Type B pancreatic cell (in vitro differentiated cells): ENCODE data around the gene GMEB2. TPM values are rescaled to one million over a fixed set of nuclear protein-coding genes. Genes with fewer than 3 reads are reported as not detected.
"Not testable (repeated sequence)": the region's sequence is repeated elsewhere in the genome, so short reads cannot be mapped to it uniquely, and the experiment has no call there.

Source experiments
- DNase-seq: peaks from one replicate; pipeline ENCODE4 v3.0.0; 2021; ENCODE audit warnings: mixed read lengths; ENCODE audit not compliant: unreplicated experiment; ENCODE audit errors: extremely low spot score
- H3K27ac Mint-ChIP-seq: 2 replicates; pipeline ENCODE4 v1.8.0; 2021; ENCODE audit warnings: mild to moderate bottlenecking, mixed read lengths
- H3K27me3 Mint-ChIP-seq: 2 replicates; pipeline ENCODE4 v1.8.0; 2021; ENCODE audit warnings: mixed read lengths
- H3K36me3 Mint-ChIP-seq: 2 replicates; pipeline ENCODE4 v1.8.0; 2021; ENCODE audit warnings: mixed read lengths
- H3K4me1 Mint-ChIP-seq: one replicate; pipeline ENCODE4 v1.8.0; 2021; ENCODE audit warnings: mixed read lengths; ENCODE audit not compliant: unreplicated experiment
- H3K4me3 Mint-ChIP-seq: 2 replicates; pipeline ENCODE4 v1.8.0; 2021; ENCODE audit warnings: mild to moderate bottlenecking, mixed read lengths
- H3K9me3 Mint-ChIP-seq: 2 replicates; pipeline ENCODE4 v1.8.0; 2021; ENCODE audit warnings: mixed read lengths
- long read RNA-seq: library from polyadenylated mRNA; unstranded; transcript quantifications from one replicate; pipeline ENCODE4 v2.0.0, GENCODE V29; 2020
- total RNA-seq: library from RNA; stranded (reverse); gene quantifications from 2 replicates; pipeline ENCODE4 v1.2.1, GENCODE V29; 2021; ENCODE audit warnings: low replicate concordance
- TF ChIP-seq, protein P1 (sequence below): fragments of 200-600 bp; sonication (generic); conservative IDR thresholded peaks from 2 replicates; pipeline ENCODE4 v1.5.0; 2021; ENCODE audit warnings: antibody characterized with exemption, mild to moderate bottlenecking

The GMEB2 gene, protein sequence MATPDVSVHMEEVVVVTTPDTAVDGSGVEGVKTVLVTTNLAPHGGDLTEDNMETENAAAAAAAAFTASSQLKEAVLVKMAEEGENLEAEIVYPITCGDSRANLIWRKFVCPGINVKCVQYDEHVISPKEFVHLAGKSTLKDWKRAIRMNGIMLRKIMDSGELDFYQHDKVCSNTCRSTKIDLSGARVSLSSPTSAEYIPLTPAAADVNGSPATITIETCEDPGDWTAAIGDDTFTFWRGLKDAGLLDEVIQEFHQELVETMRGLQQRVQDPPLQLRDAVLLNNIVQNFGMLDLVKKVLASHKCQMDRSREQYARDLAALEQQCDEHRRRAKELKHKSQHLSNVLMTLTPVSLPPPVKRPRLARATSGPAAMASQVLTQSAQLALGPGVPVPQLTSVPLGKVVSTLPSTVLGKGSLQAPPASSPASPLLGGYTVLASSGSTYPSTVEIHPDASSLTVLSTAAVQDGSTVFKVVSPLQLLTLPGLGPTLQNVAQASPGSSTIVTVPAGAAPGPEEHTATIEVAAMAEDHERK
- 11.9 and 13.9 TPM in 2 replicates for total RNA-seq
- long read RNA-seq, partial matches to known transcripts: 0 of 1 reads
- long read RNA-seq, other reads (novel, unspliced or antisense): 1 of 1 reads

GRCh38 chr20:63626424-63627128 is at the start of gene GMEB2:
Gene GMEB2, minus strand, starts transcription at chr20:63627101. Its CDS starts 7,704 bp downstream, at chr20:63619397.
- no peaks in the 10 kb centered on the region for H3K9me3 Mint-ChIP-seq
- peaks cover 25% of the 10 kb centered on the region for H3K4me1 Mint-ChIP-seq
- TF ChIP-seq, protein P1, sequence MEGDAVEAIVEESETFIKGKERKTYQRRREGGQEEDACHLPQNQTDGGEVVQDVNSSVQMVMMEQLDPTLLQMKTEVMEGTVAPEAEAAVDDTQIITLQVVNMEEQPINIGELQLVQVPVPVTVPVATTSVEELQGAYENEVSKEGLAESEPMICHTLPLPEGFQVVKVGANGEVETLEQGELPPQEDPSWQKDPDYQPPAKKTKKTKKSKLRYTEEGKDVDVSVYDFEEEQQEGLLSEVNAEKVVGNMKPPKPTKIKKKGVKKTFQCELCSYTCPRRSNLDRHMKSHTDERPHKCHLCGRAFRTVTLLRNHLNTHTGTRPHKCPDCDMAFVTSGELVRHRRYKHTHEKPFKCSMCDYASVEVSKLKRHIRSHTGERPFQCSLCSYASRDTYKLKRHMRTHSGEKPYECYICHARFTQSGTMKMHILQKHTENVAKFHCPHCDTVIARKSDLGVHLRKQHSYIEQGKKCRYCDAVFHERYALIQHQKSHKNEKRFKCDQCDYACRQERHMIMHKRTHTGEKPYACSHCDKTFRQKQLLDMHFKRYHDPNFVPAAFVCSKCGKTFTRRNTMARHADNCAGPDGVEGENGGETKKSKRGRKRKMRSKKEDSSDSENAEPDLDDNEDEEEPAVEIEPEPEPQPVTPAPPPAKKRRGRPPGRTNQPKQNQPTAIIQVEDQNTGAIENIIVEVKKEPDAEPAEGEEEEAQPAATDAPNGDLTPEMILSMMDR: no peak
- DNase-seq: no peak
- peak within 1 kb of the TSS; percentile 90 for H3K27ac Mint-ChIP-seq
- H3K4me3 Mint-ChIP-seq: peak within 1 kb of the TSS; percentile 86
- no peaks in the 10 kb centered on the region for H3K27me3 Mint-ChIP-seq
- H3K36me3 Mint-ChIP-seq: peaks cover 9% of the 10 kb centered on the region

DNA sequence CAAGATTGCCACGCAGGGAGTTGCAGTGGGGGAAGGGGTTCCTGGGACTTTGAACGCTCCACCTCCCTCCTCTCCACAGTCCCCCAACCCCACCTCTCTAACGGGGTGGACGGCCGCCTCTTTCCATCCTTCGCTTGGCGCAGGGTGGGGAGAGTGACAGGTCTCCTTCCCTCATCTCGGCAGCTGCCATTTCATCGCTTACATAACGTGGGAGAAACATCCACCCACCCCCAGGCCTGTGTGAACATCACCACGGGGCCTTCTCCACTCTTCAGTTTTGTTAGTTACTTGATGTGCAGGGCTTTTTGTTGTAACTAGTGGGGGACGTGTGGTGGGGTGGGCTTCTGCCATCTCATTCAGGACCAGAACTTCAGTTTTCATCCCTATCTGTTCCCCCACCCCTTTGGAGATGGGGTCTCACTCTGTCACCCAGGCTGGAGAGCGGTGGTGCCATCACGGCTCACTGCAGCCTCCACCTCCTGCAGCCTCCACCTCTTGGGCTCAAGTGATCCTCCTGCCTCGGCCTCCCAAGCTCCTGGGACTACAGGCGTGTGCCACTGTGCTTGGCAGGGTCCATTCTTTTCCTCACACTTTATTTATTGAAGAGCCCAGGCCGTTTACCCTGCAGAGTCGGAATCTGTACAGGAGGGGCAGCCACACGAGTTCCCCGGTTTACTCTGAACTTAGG is 48.9 kb upstream of the GMEB2 start:
- no peak overlapping the region for H3K4me3 Mint-ChIP-seq
- H3K36me3 Mint-ChIP-seq: no peaks in the 10 kb centered on the region
- TF ChIP-seq, protein P1: no peak
- no peaks in the 10 kb centered on the region for H3K27me3 Mint-ChIP-seq
- H3K9me3 Mint-ChIP-seq: no peaks in the 10 kb centered on the region
- DNase-seq: no peak
- no peak overlapping the region for H3K27ac Mint-ChIP-seq
- H3K4me1 Mint-ChIP-seq: no peaks in the 10 kb centered on the region

GRCh38 chr20:63673951-63674350 is 47.0 kb upstream of the GMEB2 start:
- no peak overlapping the region for H3K4me3 Mint-ChIP-seq
- no peak overlapping the region for H3K27ac Mint-ChIP-seq
- no peak for DNase-seq
- H3K27me3 Mint-ChIP-seq: no peaks in the 10 kb centered on the region
- H3K36me3 Mint-ChIP-seq: peaks cover 4% of the 10 kb centered on the region
- TF ChIP-seq, protein P1: no peak
- no peaks in the 10 kb centered on the region for H3K9me3 Mint-ChIP-seq
- no peaks in the 10 kb centered on the region for H3K4me1 Mint-ChIP-seq

GRCh38 chr20:63672666-63673065 is 45.8 kb upstream of the GMEB2 start:
- Mint-ChIP-seq H3K36me3 (peaks cover 9% of the 10 kb centered on the region), H3K4me3 (no peak overlapping the region), H3K4me1 (no peaks in the 10 kb centered on the region), H3K9me3 (no peaks in the 10 kb centered on the region), H3K27me3 (no peaks in the 10 kb centered on the region), H3K27ac (no peak overlapping the region)
- TF ChIP-seq, protein P1: no peak
- DNase-seq: no peak

DNA sequence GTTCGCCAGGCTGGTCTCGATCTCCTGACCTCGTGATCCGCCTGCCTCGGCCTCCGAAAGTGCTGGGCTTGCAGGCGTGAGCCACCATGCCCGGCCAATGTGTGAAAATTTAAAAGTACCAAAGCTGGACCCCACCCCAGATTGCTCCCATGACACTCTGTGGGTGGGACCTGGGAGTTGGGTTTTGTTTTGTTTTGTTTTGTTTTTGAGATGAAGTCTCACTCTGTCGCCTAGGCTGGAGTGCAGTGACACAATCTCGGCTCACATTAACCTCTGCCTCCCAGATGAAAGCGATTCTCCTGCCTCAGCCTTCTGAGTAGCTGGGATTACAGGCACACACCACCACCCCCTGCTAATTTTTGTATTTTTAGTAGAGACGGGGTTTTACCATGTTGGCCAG is 44.8 kb upstream of the GMEB2 start:
- not testable (repeated sequence) for H3K9me3 Mint-ChIP-seq, H3K27me3 Mint-ChIP-seq, H3K4me1 Mint-ChIP-seq, H3K4me3 Mint-ChIP-seq, H3K36me3 Mint-ChIP-seq, DNase-seq, H3K27ac Mint-ChIP-seq
